Activated T-cell treated with anti-CD3 and anti-CD28 coated beads, Interleukin-2, amount 50 U/mL, for 4 hours (primary cell): Measurements from ENCODE around the gene MOB3B. TPM values are rescaled to one million over a fixed set of nuclear protein-coding genes. Genes with fewer than 3 reads are reported as not detected.

Source experiments
- ATAC-seq, 2 donors: fragments of 200-7000 bp; cut with Tn5 transposase; one replicate each; pipeline ENCODE4 v1.10.0; 2021
- DNase-seq: peaks from one replicate; pipeline ENCODE4 v3.0.0-alpha.2; 2020
- H3K27me3 Mint-ChIP-seq: one replicate; pipeline ENCODE4 v1.8.0; 2021; ENCODE audit warnings: low read depth, mixed read lengths
- H3K36me3 Mint-ChIP-seq: one replicate; pipeline ENCODE4 v1.8.0; 2022; ENCODE audit warnings: mixed read lengths; ENCODE audit not compliant: insufficient read depth
- H3K4me1 Mint-ChIP-seq: one replicate; pipeline ENCODE4 v1.8.0; 2021; ENCODE audit warnings: low read depth, mixed read lengths
- H3K4me3 Mint-ChIP-seq: one replicate; pipeline ENCODE4 v1.8.0; 2021; ENCODE audit warnings: mild to moderate bottlenecking, moderate library complexity, mixed read lengths
- H3K9me3 Mint-ChIP-seq: one replicate; pipeline ENCODE4 v1.8.0; 2021; ENCODE audit warnings: mixed read lengths
- total RNA-seq, 3 donors: library from RNA; stranded (reverse); gene quantifications; one replicate each; pipeline ENCODE4 v1.2.1, GENCODE V29; 2021

Gene MOB3B
- total RNA-seq, 3 donors from 2014 or later = 0.45 to 0.96 (median 0.57) TPM

DNA sequence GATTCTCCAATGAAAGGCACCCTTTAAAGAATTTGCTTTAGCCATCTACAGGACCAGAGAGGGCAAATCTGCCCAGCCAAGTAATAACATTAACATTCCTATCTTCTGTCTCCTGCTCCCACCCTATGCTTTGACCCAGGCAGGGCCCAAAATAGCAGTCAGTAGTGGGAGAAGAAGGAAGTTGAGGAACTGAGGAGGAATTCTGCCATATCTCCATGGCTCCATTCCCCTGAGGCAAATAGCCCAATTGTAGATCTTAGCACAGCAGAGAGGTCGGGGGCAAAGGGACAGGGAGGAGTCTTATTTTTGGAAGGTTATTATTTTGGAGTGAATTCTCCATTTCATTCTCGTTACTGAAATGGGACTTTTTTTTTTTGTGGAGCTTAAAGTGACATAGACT lies 116.7 kb downstream of the MOB3B start:
- ATAC-seq = no peak
- Mint-ChIP-seq H3K36me3 (no peaks in the 10 kb centered on the region), H3K4me1 (no peaks in the 10 kb centered on the region), H3K4me3 (no peak overlapping the region), H3K27me3 (no peaks in the 10 kb centered on the region), H3K9me3 (no peaks in the 10 kb centered on the region)
- DNase-seq = no peak

DNA sequence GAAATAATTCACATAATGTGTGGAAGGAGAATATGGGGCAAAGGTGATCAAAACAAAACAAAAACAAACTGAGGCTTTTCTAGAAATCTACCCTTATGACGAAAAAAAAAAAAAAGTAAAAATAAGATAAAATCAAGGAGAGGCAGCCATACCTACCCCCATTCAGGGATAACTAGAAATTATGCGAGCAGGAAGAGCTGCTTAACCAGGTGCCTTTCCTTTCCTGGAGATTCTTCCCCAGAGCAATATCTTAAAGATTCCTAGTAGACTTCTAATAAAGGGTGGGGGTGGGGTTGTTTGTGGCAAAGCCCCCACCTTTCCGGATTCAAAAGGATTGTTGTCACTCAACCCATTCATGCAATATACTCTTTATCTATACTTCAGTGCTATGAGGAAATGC lies 117.5 kb downstream of the MOB3B start:
- no peaks in the 10 kb centered on the region for H3K27me3 Mint-ChIP-seq
- H3K9me3 Mint-ChIP-seq = no peaks in the 10 kb centered on the region
- DNase-seq = no peak
- no peak for ATAC-seq
- H3K4me1 Mint-ChIP-seq = no peaks in the 10 kb centered on the region
- H3K4me3 Mint-ChIP-seq = no peak overlapping the region
- no peaks in the 10 kb centered on the region for H3K36me3 Mint-ChIP-seq

DNA sequence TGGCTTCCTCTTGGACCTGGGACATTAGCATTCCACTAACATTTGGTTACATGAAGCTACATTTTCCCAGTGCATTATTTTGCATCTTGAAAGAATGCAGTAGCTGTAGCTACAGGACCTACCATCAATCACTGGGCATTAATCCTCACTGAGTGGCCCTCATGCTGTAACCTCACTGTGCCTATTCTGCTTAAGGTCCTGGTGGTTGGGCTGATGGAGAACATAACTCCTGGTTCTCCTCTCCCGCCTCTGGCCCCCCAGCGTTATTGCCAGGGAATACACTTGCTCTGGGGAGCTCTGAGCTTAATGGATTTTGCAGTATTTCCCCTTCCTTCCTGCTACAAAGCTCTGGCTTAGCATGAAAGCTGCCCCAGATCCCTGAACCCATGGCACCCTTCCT lies 121.1 kb downstream of the MOB3B start:
- Mint-ChIP-seq H3K4me3 (no peak overlapping the region), H3K36me3 (no peaks in the 10 kb centered on the region), H3K4me1 (no peaks in the 10 kb centered on the region), H3K27me3 (no peaks in the 10 kb centered on the region), H3K9me3 (no peaks in the 10 kb centered on the region)
- no peak for ATAC-seq
- DNase-seq = no peak

DNA sequence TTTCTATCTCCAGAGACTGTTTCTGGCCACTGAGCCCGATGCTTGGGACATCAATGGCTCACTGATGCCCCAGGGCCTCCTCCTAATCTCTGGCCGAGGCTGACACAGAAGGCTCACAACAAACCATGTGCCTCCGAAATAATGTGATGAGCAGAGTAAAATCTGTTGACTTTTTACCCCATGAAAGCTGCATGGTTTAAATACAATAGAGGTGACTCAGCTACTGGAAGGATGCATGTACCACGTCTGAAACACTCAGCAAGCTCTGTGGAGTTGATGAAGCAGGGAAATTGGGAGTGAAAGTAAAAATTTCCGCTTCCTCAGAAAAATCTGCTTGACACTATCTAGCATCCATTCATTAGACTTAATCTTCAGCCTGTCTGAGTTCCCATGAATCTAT lies 121.6 kb downstream of the MOB3B start:
- H3K4me3 Mint-ChIP-seq = no peak overlapping the region
- H3K36me3 Mint-ChIP-seq = no peaks in the 10 kb centered on the region
- no peak for ATAC-seq
- H3K9me3 Mint-ChIP-seq = no peaks in the 10 kb centered on the region
- no peak for DNase-seq
- H3K4me1 Mint-ChIP-seq = no peaks in the 10 kb centered on the region
- peaks cover under 1% of the 10 kb centered on the region for H3K27me3 Mint-ChIP-seq

DNA sequence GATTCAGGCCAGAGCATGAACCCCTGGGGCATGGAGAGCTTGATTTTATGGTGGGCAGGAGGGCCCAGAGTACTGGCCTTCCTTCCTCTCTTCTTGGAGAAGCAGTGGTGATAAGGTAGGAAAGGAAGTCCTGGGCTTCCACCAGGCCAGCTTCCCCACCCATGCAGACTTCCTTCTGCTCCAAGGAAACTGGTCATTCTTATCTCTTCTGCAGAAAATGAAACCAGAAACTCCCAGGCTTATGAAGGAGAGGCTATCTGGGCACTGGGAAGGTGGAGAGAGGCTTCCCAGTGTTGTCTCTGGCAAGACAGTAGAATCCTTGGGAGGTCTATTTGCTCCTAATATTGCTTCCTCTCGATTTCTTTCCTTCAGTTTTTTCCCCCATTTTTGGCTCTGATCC lies 122.1 kb downstream of the MOB3B start:
- DNase-seq = no peak
- H3K36me3 Mint-ChIP-seq = no peaks in the 10 kb centered on the region
- no peaks in the 10 kb centered on the region for H3K4me1 Mint-ChIP-seq
- no peaks in the 10 kb centered on the region for H3K9me3 Mint-ChIP-seq
- no peak for ATAC-seq
- peaks cover 3% of the 10 kb centered on the region for H3K27me3 Mint-ChIP-seq
- no peak overlapping the region for H3K4me3 Mint-ChIP-seq

DNA sequence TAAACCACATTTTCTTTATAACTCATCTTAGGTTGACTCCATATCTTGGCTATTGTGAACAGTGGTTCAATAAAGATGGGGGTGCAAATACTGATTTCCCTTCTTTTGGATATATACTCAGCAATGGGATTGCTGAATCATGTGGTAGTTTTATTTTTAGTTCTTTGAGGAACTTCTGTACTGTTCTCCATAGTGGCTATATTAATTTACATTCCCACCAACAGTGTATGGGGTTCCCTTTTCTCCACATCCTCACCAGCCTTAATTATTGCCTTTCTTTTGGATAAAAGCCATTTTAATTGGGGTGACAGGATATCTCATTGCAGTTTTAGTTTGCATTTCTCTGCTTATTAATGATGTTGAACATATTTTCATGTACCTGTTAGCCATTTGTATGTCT lies 125.0 kb downstream of the MOB3B start:
- H3K4me3 Mint-ChIP-seq = no peak overlapping the region
- peaks cover 3% of the 10 kb centered on the region for H3K27me3 Mint-ChIP-seq
- H3K36me3 Mint-ChIP-seq = no peaks in the 10 kb centered on the region
- DNase-seq = no peak
- H3K9me3 Mint-ChIP-seq = no peaks in the 10 kb centered on the region
- no peak for ATAC-seq
- H3K4me1 Mint-ChIP-seq = no peaks in the 10 kb centered on the region

DNA sequence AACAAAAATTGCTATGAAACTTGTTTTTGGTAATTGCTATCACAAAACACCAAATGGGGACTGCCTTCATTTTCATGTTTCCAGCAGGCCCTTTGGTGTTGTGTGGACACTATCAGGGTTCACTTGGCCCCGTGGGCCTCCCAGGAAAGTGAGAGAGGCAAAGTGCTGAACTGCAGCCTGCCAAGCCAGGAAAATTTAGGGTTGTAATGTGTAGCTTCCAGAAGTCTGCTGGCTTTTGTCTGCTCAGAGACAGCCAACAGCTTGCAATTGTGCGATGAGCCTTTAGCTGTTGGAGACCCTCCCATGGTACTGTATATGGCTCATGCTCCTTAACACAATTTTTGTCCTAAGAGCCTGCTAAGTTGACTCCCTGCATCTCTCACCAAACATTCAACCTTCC lies 127.0 kb downstream of the MOB3B start:
- Mint-ChIP-seq H3K36me3 (no peaks in the 10 kb centered on the region), H3K4me3 (no peak overlapping the region), H3K9me3 (no peaks in the 10 kb centered on the region), H3K4me1 (no peaks in the 10 kb centered on the region), H3K27me3 (peaks cover 3% of the 10 kb centered on the region)
- DNase-seq (no peak), ATAC-seq (no peak)

DNA sequence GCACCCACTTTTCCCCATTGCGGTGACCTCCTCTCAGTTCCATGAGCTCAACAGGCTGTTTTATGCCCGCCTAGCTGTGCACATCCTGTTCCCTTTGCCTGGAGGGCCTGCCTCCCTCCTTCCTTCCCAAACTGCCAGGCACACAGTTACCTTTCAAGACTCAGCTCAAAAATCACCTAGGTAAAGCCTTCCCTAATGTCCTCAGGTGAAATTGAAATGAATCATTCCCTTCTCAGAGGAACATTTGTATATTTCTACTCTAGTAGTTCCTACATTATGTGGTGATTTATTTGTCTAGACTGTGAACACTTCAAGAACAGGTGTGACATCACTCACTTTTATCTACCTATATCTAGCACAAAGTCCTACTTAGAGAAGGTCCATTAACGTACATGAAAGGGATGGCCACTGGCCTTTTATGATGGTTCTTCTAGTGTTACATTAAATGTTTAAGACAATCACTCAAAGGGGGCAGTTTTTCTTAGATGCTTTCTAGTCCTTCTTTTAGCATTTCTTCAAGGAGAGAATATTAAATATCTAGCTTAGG lies 129.2 kb downstream of the MOB3B start:
- no peak for DNase-seq
- peaks cover 3% of the 10 kb centered on the region for H3K27me3 Mint-ChIP-seq
- no peaks in the 10 kb centered on the region for H3K9me3 Mint-ChIP-seq
- H3K4me1 Mint-ChIP-seq = no peaks in the 10 kb centered on the region
- H3K36me3 Mint-ChIP-seq = no peaks in the 10 kb centered on the region
- ATAC-seq = no peak
- no peak overlapping the region for H3K4me3 Mint-ChIP-seq

DNA sequence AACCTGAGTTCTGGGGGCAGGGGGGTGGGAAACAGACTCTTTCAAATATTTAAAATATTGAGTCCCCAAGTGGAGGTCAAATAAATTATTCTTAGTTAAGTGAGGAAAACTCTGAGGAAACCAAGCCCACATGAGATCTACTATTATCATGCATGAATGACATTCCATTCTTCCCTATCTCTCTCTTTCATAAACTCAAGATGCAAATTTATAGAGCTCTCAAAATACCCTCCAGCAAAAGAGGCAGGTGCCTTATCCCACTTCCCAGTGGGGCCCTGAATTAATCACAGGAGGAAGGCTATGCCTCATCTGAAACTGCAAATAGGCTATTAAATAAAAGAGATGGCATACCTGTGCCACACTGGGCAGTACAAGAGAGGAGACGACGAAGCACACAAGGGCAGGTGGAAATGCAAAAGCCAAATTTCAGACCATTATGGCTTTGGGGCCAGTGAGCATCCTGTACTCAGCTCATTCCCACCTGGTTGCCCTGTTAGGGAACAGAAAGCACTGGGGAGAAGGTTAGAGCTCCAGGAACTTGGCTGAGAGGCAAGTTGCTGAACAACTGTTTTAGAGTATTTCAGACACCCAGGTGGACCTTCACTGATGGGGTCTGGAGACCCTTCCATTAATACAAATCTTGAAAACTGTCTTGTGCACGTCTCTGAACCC lies 130.5 kb downstream of the MOB3B start:
- DNase-seq (no peak), ATAC-seq (no peak)
- Mint-ChIP-seq H3K27me3 (peaks cover 3% of the 10 kb centered on the region), H3K36me3 (no peaks in the 10 kb centered on the region), H3K9me3 (no peaks in the 10 kb centered on the region), H3K4me1 (no peaks in the 10 kb centered on the region), H3K4me3 (no peak overlapping the region)

DNA sequence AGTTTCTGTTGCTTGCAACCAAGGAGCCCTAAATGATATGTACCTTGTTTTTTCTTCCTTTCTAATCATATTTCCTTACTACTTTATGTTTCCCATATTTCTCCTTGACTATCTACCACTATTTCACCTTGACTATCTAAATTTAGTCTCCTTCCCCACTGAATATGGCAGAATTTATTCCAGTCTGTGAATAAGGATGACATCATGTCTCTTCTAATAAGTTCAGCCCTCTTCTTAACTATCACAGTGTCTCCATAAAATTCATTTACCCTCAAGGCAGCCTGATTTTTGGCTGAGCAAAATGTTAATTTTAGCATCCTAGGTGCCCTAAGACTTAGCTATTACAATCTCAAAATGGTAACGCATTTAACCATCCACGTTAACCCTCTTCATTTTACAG lies 133.1 kb downstream of the MOB3B start:
- no peaks in the 10 kb centered on the region for H3K27me3 Mint-ChIP-seq
- ATAC-seq (no peak), DNase-seq (no peak)
- H3K4me1 Mint-ChIP-seq = no peaks in the 10 kb centered on the region
- H3K4me3 Mint-ChIP-seq = no peak overlapping the region
- no peaks in the 10 kb centered on the region for H3K9me3 Mint-ChIP-seq
- no peaks in the 10 kb centered on the region for H3K36me3 Mint-ChIP-seq

DNA sequence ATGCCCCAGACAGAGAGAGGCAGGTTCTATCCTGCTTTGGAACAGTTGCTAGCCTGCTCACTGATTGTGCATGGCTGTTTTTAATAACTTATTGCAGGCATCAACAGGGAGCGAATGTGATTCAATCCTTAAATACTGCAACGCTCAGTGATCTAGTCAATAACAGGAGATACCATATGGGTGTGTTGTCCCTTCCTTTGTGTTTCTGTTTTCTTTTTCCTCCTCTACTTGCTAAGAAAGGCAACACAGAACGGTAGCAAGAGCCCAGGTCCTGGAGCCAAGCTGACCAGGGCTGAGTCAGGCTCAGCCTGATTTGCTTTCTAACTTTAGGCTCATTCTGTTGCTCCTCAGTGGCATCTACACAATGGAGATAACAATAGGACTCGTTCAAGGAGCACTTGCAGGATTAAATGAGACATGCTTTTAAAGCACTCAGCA lies 134.1 kb downstream of the MOB3B start:
- no peaks in the 10 kb centered on the region for H3K9me3 Mint-ChIP-seq
- ATAC-seq (no peak), DNase-seq (no peak)
- no peaks in the 10 kb centered on the region for H3K36me3 Mint-ChIP-seq
- H3K4me3 Mint-ChIP-seq = no peak overlapping the region
- H3K27me3 Mint-ChIP-seq = no peaks in the 10 kb centered on the region
- H3K4me1 Mint-ChIP-seq = no peaks in the 10 kb centered on the region

DNA sequence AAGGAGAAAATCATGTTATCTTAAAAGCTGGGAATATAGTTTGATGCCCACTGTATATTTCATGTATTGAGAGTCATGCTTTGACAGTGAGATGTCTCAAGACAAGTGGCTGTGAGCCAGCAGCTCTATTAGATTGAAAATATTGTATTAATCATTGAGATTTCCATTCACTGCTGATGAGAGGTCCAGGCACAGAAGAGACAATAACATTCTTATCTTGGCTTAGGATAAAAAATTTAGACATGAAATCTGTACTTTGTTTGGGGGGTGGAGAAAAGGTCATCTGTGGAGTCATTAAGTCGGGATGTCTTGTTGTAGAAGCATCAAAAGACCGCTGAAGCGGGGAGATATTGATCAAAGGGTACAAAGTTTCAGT lies 134.8 kb downstream of the MOB3B start:
- Mint-ChIP-seq H3K4me1 (no peaks in the 10 kb centered on the region), H3K27me3 (no peaks in the 10 kb centered on the region), H3K4me3 (no peak overlapping the region), H3K36me3 (no peaks in the 10 kb centered on the region), H3K9me3 (no peaks in the 10 kb centered on the region)
- ATAC-seq = no peak
- no peak for DNase-seq

DNA sequence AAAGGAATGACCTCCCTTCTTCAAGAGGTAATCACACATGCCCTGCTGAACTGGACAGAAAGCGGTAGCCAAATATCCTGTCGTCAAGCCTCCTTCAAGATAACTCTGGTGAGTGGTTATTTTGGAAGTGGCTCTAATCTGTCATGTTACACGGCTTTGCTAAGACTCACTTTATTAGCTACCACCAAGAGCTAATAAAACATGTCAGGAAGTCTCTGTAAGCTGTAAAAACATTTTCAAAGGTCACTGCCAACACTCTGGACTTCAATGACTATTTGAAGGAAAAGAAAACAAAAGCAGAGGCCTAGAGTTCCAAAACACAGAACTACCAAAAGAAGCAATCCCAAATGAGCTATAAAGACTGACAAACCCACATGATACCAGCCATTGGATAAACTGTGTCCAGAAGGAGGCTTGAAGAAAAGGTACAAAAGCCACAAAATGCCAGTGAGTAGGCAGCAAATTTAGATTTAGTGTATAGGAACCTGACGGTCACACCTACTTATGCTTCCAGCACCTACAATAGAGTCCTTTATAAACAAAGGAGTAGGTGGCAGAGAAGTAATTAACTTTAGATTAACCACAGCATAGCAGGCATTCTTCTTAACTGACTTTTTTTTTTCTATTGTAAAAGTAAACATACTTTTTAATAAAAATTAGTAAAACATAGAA lies 135.3 kb downstream of the MOB3B start:
- no peak for ATAC-seq
- Mint-ChIP-seq H3K4me1 (no peaks in the 10 kb centered on the region), H3K9me3 (no peaks in the 10 kb centered on the region), H3K36me3 (no peaks in the 10 kb centered on the region), H3K4me3 (no peak overlapping the region), H3K27me3 (no peaks in the 10 kb centered on the region)
- no peak for DNase-seq

DNA sequence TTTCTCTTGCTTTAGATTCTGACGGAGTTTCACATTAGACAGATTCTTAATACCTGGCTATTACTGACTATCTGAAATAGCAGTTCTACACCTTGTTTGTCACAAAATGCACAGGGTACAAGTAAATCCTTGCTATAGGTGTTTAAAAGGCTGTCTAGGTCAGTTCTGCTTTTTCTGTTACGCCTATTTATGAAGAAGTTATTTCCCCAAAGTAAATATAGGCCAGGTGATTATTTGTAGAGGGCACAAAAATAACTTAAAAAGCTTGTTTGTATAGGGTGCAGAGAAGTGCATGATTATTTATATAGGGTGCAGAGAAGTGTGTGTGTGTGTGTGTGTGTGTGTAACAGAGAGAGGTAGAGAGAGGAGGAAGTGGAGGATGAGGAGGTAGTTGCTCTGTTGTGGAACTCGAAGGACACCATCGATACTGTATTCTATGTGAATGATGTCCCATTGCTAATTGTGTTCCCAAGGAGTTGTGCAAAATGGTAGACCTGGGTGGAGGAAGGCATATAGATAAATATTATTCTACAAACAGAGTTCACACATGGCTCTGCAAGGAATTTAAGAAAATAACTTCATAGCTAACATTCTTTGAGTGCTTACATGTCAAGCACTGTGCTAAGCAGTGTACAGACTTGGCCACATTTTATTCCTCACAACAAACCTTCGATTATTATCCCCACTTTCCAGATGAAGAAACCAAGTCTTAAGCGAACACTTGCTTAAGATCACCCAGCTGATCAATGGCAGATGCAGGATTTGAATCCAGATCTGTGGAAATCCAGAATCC lies 136.4 kb downstream of the MOB3B start:
- DNase-seq (no peak), ATAC-seq (no peak)
- Mint-ChIP-seq H3K4me3 (no peak overlapping the region), H3K4me1 (no peaks in the 10 kb centered on the region), H3K9me3 (no peaks in the 10 kb centered on the region), H3K36me3 (no peaks in the 10 kb centered on the region), H3K27me3 (no peaks in the 10 kb centered on the region)

DNA sequence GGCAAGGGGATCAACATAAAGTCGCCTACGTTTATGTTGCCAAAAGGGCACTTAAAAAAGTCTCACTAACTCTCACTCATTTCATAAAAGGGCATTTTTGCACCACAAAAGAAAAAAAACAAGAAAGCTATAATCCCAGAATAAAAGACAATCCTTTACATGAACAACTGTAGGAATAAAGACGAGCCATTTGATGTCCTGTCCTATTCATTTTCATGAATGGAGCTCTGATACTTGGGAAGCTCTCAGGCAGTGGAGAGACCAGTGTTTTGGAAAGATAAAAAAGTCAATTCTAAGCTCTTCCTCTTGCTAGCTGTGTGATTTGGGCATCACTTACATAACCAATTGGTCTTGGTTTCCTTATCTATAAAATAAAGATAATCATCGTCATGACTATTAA lies 137.2 kb downstream of the MOB3B start:
- Mint-ChIP-seq H3K36me3 (no peaks in the 10 kb centered on the region), H3K27me3 (no peaks in the 10 kb centered on the region), H3K4me1 (no peaks in the 10 kb centered on the region), H3K4me3 (no peak overlapping the region), H3K9me3 (no peaks in the 10 kb centered on the region)
- ATAC-seq (no peak), DNase-seq (no peak)
